WTC11 (cell line): Measurements from ENCODE around the gene CD4. TPM values are rescaled to one million over a fixed set of nuclear protein-coding genes. Genes with fewer than 3 reads are reported as not detected.

Experiments
- ATAC-seq: fragments of 200-7000 bp; cut with Tn5 transposase; 2 replicates; pipeline ENCODE4 v1.10.0; 2021; ENCODE audit warnings: mild to moderate bottlenecking, moderate library complexity
- CTCF ChIA-PET: fragments of 300-600 bp; sonication (Branson Sonifier 250); formaldehyde crosslinking; loops from one replicate; lab custom pipeline; 2021; ENCODE audit warnings: antibody characterized with exemption; lab: Charles Lee
- POLR2A ChIA-PET: fragments of 350-600 bp; sonication (Branson Sonifier 250); formaldehyde crosslinking; loops from one replicate; lab custom pipeline; 2021; ENCODE audit warnings: antibody characterized with exemption; lab: Charles Lee
- DNase-seq: peaks from one replicate; pipeline ENCODE4 v3.0.0; 2021; ENCODE audit warnings: low spot score
- H3K27ac Mint-ChIP-seq: 2 replicates; pipeline ENCODE4 v1.8.0; 2021; ENCODE audit warnings: mixed read lengths
- H3K27me3 Mint-ChIP-seq: 2 replicates; pipeline ENCODE4 v1.8.0; 2021; ENCODE audit warnings: low read depth, mild to moderate bottlenecking, moderate library complexity, mixed read lengths
- H3K36me3 Mint-ChIP-seq: 2 replicates; pipeline ENCODE4 v1.8.0; 2021; ENCODE audit warnings: mixed read lengths
- H3K4me1 Mint-ChIP-seq: 2 replicates; pipeline ENCODE4 v1.8.0; 2022; ENCODE audit warnings: mixed read lengths
- H3K4me3 Mint-ChIP-seq: 2 replicates; pipeline ENCODE4 v1.8.0; 2021; ENCODE audit warnings: mild to moderate bottlenecking, moderate library complexity, mixed read lengths
- H3K9me3 Mint-ChIP-seq: 2 replicates; pipeline ENCODE4 v1.8.0; 2021; ENCODE audit warnings: mixed read lengths
- ATF3 ChIP-seq: sonication (generic); formaldehyde crosslinking; conservative IDR thresholded peaks from 2 replicates; pipeline ENCODE4 v1.8.1; 2022; ENCODE audit warnings: mild to moderate bottlenecking, missing genetic modification reagents
- CBFB ChIP-seq: sonication (generic); formaldehyde crosslinking; IDR thresholded peaks from 2 replicates; pipeline ENCODE4 v1.8.1; 2022; ENCODE audit warnings: mild to moderate bottlenecking, low read depth, missing genetic modification reagents
- CREM ChIP-seq: sonication (generic); formaldehyde crosslinking; IDR thresholded peaks from 2 replicates; pipeline ENCODE4 v1.8.1; 2022; ENCODE audit warnings: mild to moderate bottlenecking, missing genetic modification reagents, moderate library complexity
- E2F1 ChIP-seq: sonication (generic); formaldehyde crosslinking; IDR thresholded peaks from 2 replicates; pipeline ENCODE4 v1.8.0; 2022; ENCODE audit warnings: mild to moderate bottlenecking, missing genetic modification reagents
- E2F4 ChIP-seq: sonication (generic); formaldehyde crosslinking; IDR thresholded peaks from 2 replicates; pipeline ENCODE4 v1.8.1; 2022; ENCODE audit warnings: low read depth, mild to moderate bottlenecking, moderate library complexity, missing genetic modification reagents, borderline replicate concordance
- ELF4 ChIP-seq: sonication (generic); formaldehyde crosslinking; IDR thresholded peaks from 2 replicates; pipeline ENCODE4 v1.8.1; 2022; ENCODE audit warnings: low read depth, mild to moderate bottlenecking, moderate library complexity, missing genetic modification reagents
- GRHL2 ChIP-seq: fragments of 250-450 bp; sonication (Bioruptor Pico); IDR thresholded peaks from 2 replicates; pipeline ENCODE4 v1.8.0; 2022; ENCODE audit warnings: mild to moderate bottlenecking, moderate library complexity; ENCODE audit not compliant: insufficient replicate concordance, severe bottlenecking
- NR2C2 ChIP-seq: sonication (generic); formaldehyde crosslinking; IDR thresholded peaks from 2 replicates; pipeline ENCODE4 v1.8.0; 2022; ENCODE audit warnings: mild to moderate bottlenecking, missing genetic modification reagents
- PREB ChIP-seq: sonication (generic); formaldehyde crosslinking; IDR thresholded peaks from 2 replicates; pipeline ENCODE4 v1.8.1; 2022; ENCODE audit warnings: mild to moderate bottlenecking, missing genetic modification reagents, moderate library complexity, borderline replicate concordance
- RELA ChIP-seq: sonication (generic); formaldehyde crosslinking; IDR thresholded peaks from 2 replicates; pipeline ENCODE4 v1.8.1; 2022; ENCODE audit warnings: missing genetic modification reagents, mild to moderate bottlenecking, borderline replicate concordance
- RORB ChIP-seq: fragments of 250-450 bp; sonication (Bioruptor Pico); IDR thresholded peaks from 2 replicates; pipeline ENCODE4 v1.9.0; 2021; ENCODE audit warnings: mild to moderate bottlenecking
- SMAD3 ChIP-seq: sonication (generic); formaldehyde crosslinking; IDR thresholded peaks from 2 replicates; pipeline ENCODE4 v1.8.0; 2022; ENCODE audit warnings: missing genetic modification reagents, mild to moderate bottlenecking, borderline replicate concordance
- SMAD4 ChIP-seq: sonication (generic); formaldehyde crosslinking; IDR thresholded peaks from 2 replicates; pipeline ENCODE4 v1.8.0; 2022; ENCODE audit warnings: mild to moderate bottlenecking, missing genetic modification reagents
- TEAD4 ChIP-seq: sonication (generic); formaldehyde crosslinking; IDR thresholded peaks from 2 replicates; pipeline ENCODE4 v1.8.0; 2022; ENCODE audit warnings: mild to moderate bottlenecking, missing genetic modification reagents
- USF2 ChIP-seq: sonication (generic); formaldehyde crosslinking; IDR thresholded peaks from 2 replicates; pipeline ENCODE4 v1.8.1; 2023; ENCODE audit warnings: mild to moderate bottlenecking, missing genetic modification reagents, moderate library complexity
- ZBTB43 ChIP-seq: sonication (generic); formaldehyde crosslinking; IDR thresholded peaks from 2 replicates; pipeline ENCODE4 v1.8.1; 2023; ENCODE audit warnings: mild to moderate bottlenecking, missing genetic modification reagents
- ZMAT4 ChIP-seq: fragments of 250-450 bp; sonication (Bioruptor Pico); IDR thresholded peaks from 2 replicates; pipeline ENCODE4 v1.9.0; 2021; ENCODE audit warnings: mild to moderate bottlenecking
- ZNF281 ChIP-seq: sonication (generic); formaldehyde crosslinking; IDR thresholded peaks from 2 replicates; pipeline ENCODE4 v1.8.0; 2023; ENCODE audit warnings: mild to moderate bottlenecking, missing genetic modification reagents
- ZNF423 ChIP-seq: fragments of 250-450 bp; sonication (Bioruptor Pico); IDR thresholded peaks from 2 replicates; pipeline ENCODE4 v2.1.2; 2022; ENCODE audit warnings: mild to moderate bottlenecking, moderate library complexity
- ZNF512 ChIP-seq: sonication (generic); formaldehyde crosslinking; IDR thresholded peaks from 2 replicates; pipeline ENCODE4 v1.8.1; 2022; ENCODE audit warnings: missing genetic modification reagents, borderline replicate concordance
- total RNA-seq: library from RNA; stranded (reverse); gene quantifications from 3 replicates; pipeline ENCODE4 v1.2.3, GENCODE V29; 2021

Gene CD4
- total RNA-seq, 1 experiment from 2014 or later, result 2.5 TPM

GRCh38 chr12:6854036-6854435, 64.7 kb downstream of the CD4 start:
- Mint-ChIP-seq H3K4me3 (peak overlapping the region; percentile 95), H3K9me3 (no peaks in the 10 kb centered on the region), H3K27me3 (no peaks in the 10 kb centered on the region), H3K27ac (peak overlapping the region; percentile 31; the same call in 1 of the 2 replicates), H3K4me1 (peaks cover 19% of the 10 kb centered on the region), H3K36me3 (peaks cover 40% of the 10 kb centered on the region)
- POLR2A ChIA-PET, result no interaction called here
- ATAC-seq (no peak), DNase-seq (no peak)
- TF ChIP-seq ZNF281 (CRISPR knock-in tag) (no peak), USF2 (CRISPR knock-in tag) (no peak), ZNF423 (CRISPR knock-in tag) (no peak), TEAD4 (CRISPR knock-in tag) (no peak), ELF4 (CRISPR knock-in tag) (no peak), ATF3 (no peak)
- CTCF ChIA-PET, result interaction anchor here (3.1 to 6.0 kb wide), 4 partner anchors 13 to 37 kb away, joined by 23 to 181 read pairs (median 41); partner anchors contain the start of genes GNB3, SPSB2 and TPI1

GRCh38 chr12:6855322-6855721, 66.0 kb downstream of the CD4 start:
- peaks cover 12% of the 10 kb centered on the region for H3K4me1 Mint-ChIP-seq
- ChIA-PET POLR2A (no interaction called here), CTCF (interaction anchor here (0.5 to 6.0 kb wide), 2 partner anchors 14 to 77 kb away, joined by 3 to 181 read pairs; partner anchors contain the start of genes SPSB2 and TPI1)
- no peaks in the 10 kb centered on the region for H3K9me3 Mint-ChIP-seq
- no peak overlapping the region for H3K4me3 Mint-ChIP-seq
- no peaks in the 10 kb centered on the region for H3K27me3 Mint-ChIP-seq
- no peak overlapping the region for H3K27ac Mint-ChIP-seq
- DNase-seq (no peak), ATAC-seq (no peak)
- H3K36me3 Mint-ChIP-seq, result peaks cover 41% of the 10 kb centered on the region
- no peak for TF ChIP-seq PREB (CRISPR knock-in tag)
- TF ChIP-seq CBFB (CRISPR knock-in tag), result no peak
- no peak for TF ChIP-seq SMAD3 (CRISPR knock-in tag)
- no peak for TF ChIP-seq RELA
- no peak for TF ChIP-seq E2F1
- no peak for TF ChIP-seq ZNF512 (CRISPR knock-in tag)
- TF ChIP-seq ZMAT4 (CRISPR knock-in tag), result no peak
- no peak for TF ChIP-seq ZBTB43 (CRISPR knock-in tag)
- no peak for TF ChIP-seq SMAD4
- TF ChIP-seq ELF4 (CRISPR knock-in tag), result no peak
- TF ChIP-seq RORB (CRISPR knock-in tag), result no peak
- TF ChIP-seq NR2C2 (CRISPR knock-in tag), result no peak
- no peak for TF ChIP-seq CREM (CRISPR knock-in tag)
- no peak for TF ChIP-seq E2F4 (CRISPR knock-in tag)
- no peak for TF ChIP-seq ZNF423 (CRISPR knock-in tag)
- TF ChIP-seq GRHL2 (CRISPR knock-in tag), result no peak
